Fibroblast of pulmonary artery (primary cell): Measurements from ENCODE around the gene JPT1.
A peak's percentile ranks its signal among the peaks of the same experiment; 100 is the strongest.
"Not testable (repeated sequence)": the region's sequence is repeated elsewhere in the genome, so short reads cannot be mapped to it uniquely, and the experiment has no call there.

Experiments
- DNase-seq: peaks from one replicate; pipeline ENCODE4 v3.0.0-alpha.2; 2010; ENCODE audit warnings: low read depth
- H3K4me3 ChIP-seq: replicated peaks from 2 replicates; pipeline ENCODE4 v1.5.1; 2011; ENCODE audit warnings: low read depth, mild to moderate bottlenecking, control low read depth, low read length, moderate library complexity
- CTCF ChIP-seq: IDR thresholded peaks from 2 replicates; pipeline ENCODE4 v1.5.1; 2011; ENCODE audit warnings: mild to moderate bottlenecking, control low read depth, low read length, inconsistent platforms; ENCODE audit errors: missing control alignments

The JPT1 gene

GRCh38 chr17:75128694-75129505, 25.4 kb downstream of the JPT1 start:
- no peak for TF ChIP-seq CTCF
- no peak overlapping the region for H3K4me3 ChIP-seq
- DNase-seq, result no peak

- not testable (repeated sequence) for DNase-seq, H3K4me3 ChIP-seq
These were observed 26.4 kb downstream of the JPT1 start for GRCh38 chr17:75127936-75128335.

DNA sequence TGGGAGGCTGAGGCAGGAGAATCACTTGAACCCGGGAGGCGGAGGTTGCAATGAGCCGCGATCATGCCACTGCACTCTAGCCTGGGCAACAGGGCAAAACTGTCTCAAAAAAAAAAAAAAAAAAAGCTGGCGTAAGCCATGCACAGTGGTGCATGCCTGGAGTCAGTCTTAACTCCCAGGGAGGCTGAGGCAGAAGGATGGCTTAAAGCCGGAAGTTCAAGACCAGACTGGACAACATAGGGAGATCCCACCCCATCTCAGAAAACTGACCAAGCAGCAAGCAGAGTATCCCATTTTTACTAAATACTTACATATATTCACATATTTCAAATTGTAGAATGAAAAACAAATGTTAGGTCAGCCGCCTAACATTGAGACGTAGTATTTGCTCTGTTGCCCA, 27.4 kb downstream of the JPT1 start:
- DNase-seq, result no peak
- H3K4me3 ChIP-seq, result no peak overlapping the region
- TF ChIP-seq CTCF, result no peak

- TF ChIP-seq CTCF, result no peak
- no peak for DNase-seq
- H3K4me3 ChIP-seq, result no peak overlapping the region
These were observed 28.3 kb downstream of the JPT1 start for GRCh38 chr17:75125984-75126383.

DNA sequence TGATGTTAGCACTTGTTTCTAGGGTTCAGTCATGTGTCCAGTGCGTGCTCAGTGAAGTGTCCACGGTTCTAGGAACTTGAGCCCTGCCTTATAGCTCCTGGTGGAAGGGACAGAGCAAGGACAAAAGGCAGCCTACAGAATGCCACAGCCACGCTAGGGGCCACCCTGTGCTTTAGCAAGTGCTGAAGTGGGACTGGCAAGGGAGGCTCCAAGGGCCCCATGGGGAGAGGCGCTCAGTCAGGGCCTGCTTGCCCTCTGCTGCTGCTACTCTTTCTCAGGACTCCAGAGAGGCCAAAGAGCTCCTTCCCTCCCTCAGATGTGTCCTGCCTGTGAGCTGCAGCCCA, 29.5 kb downstream of the JPT1 start:
- no peak overlapping the region for H3K4me3 ChIP-seq
- DNase-seq, result no peak
- no peak for TF ChIP-seq CTCF

- DNase-seq, result peak; percentile 72
- H3K4me3 ChIP-seq, result no peak overlapping the region
These were observed 30.1 kb downstream of the JPT1 start for GRCh38 chr17:75124041-75124818.

More at GRCh38 chr17:75124041-75124818, 30.1 kb downstream of the JPT1 start:
- no peak for TF ChIP-seq CTCF
